ENCODE results near the gene MYBPC3. TPM values are rescaled to one million over a fixed set of nuclear protein-coding genes. Genes with fewer than 3 reads are reported as not detected.
A peak's percentile ranks its signal among the peaks of the same experiment; 100 is the strongest.

Gene MYBPC3
- total and polyA plus RNA-seq, 2 donors (not counting 3 experiments of a cell fraction or from before 2014, with no cell fraction given), result not detected

DNA sequence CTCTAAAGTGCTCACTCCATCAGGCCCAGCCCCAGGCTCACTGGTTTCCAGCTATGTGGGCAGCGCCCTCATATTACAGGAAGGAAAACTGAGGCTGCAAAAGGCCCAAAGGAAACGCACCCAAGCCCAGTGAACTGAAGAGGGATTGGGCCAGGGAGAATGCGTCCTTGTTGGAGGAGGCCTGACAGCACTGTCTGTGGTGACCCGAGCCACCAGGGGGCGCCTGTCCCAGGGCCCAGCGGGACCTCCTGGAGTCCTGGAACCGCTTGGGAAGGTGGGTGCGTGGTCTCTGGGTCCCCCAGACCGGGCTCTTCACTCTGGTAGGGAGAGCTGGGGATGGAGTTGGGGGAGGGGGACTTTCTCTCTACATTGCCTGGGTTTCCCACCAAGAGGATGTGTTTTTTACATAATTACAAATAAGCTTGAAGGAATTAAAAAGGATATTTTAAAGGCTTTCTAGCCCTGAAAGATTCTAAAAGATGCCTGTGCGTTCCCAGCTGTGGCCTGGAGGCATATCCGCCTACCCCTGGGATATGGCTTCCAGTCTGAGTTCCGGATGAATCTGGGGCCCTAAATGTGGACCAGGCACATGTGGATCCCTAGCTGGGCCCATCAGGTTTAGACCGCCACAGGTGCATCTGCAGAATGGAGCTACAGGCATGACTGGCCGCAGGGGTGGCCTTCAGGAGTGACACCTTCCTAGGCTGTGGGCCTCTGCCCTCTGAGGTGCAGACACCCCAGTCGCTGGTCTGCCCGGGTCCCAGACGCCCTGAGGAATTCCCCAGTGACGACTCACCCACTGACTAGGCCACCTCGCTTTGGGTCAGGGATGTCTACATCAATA, 21.6 kb upstream of the MYBPC3 start:
- H3K4me2 ChIP-seq (ENCODE audit: insufficient read depth, low read length), result no peak overlapping the region
- H3K4me3 ChIP-seq (replicated peaks in 1 of 3; ENCODE audit: insufficient read depth in 1 of 3, low read depth in 1 of 3, low read length in 3 of 3), result no peak overlapping the region
- dilution Hi-C loops (cut with MboI; ENCODE audit: extremely low pct_ligation_motif_present, low sequenced_read_pairs) (no loop called here), intact Hi-C loops (cut with micrococcal nuclease) (loop anchor here (1.0 kb wide), 5 partner anchors 20 to 243 kb away; partner anchors contain the start of gene SLC39A13)
- H3K27ac ChIP-seq (ENCODE audit: insufficient read depth, low read depth, low read length), result peak overlapping the region; percentile 44
- ChIA-PET CTCF (interaction anchor here (0.5 to 4.7 kb wide), 33 partner anchors 9 to 491 kb away, joined by 3 to 148 read pairs (median 4); partner anchors contain the start of genes ACP2, CELF1, PSMC3 and SLC39A13), POLR2A (no interaction called here)
- peaks cover 9% of the 10 kb centered on the region for H3K4me1 ChIP-seq (ENCODE audit: control insufficient read depth, extremely low read depth, insufficient read depth, low read length)
- TF ChIP-seq JUN (IDR thresholded peaks at IDR 0.05; ENCODE audit: borderline replicate concordance, insufficient read depth, insufficient read length, low read depth) (no peak), POLR2AphosphoS5 (IDR thresholded peaks at IDR 0.05; ENCODE audit: insufficient read depth, low read depth, low read length) (no peak), FOS (IDR thresholded peaks at IDR 0.05; ENCODE audit: borderline replicate concordance, insufficient read depth, low read length) (peak; percentile 39)
- TF ChIP-seq, protein P1, sequence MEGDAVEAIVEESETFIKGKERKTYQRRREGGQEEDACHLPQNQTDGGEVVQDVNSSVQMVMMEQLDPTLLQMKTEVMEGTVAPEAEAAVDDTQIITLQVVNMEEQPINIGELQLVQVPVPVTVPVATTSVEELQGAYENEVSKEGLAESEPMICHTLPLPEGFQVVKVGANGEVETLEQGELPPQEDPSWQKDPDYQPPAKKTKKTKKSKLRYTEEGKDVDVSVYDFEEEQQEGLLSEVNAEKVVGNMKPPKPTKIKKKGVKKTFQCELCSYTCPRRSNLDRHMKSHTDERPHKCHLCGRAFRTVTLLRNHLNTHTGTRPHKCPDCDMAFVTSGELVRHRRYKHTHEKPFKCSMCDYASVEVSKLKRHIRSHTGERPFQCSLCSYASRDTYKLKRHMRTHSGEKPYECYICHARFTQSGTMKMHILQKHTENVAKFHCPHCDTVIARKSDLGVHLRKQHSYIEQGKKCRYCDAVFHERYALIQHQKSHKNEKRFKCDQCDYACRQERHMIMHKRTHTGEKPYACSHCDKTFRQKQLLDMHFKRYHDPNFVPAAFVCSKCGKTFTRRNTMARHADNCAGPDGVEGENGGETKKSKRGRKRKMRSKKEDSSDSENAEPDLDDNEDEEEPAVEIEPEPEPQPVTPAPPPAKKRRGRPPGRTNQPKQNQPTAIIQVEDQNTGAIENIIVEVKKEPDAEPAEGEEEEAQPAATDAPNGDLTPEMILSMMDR (IDR thresholded peaks at IDR 0.05; ENCODE audit: extremely low read depth in 1 of 2, insufficient read depth in 1 of 2, low read depth in 1 of 2, low read length in 2 of 2), result peak; percentile 90 to 99
- H2AFZ ChIP-seq (ENCODE audit: low read depth, low read length), result peak overlapping the region; percentile 80
- no TSS peak for BruUV-seq (replicated peaks)
- FAIRE-seq (peak; percentile 83), DNase-seq (ENCODE audit: low read depth, low spot score) (peak; percentile 76)
- no peaks in the 10 kb centered on the region for H3K36me3 ChIP-seq (ENCODE audit: control insufficient read depth in 2 of 2, extremely low read depth in 1 of 2, insufficient read depth in 2 of 2, low read length in 2 of 2)
- no peaks in the 10 kb centered on the region for H3K9me3 ChIP-seq (replicated peaks; ENCODE audit: control insufficient read depth, insufficient read depth, low read length)
- no peaks in the 10 kb centered on the region for H3K79me2 ChIP-seq (ENCODE audit: control insufficient read depth, insufficient read depth, low read length)
- no peak overlapping the region for H3K9ac ChIP-seq (replicated peaks; ENCODE audit: extremely low read depth, insufficient read depth, low read length)
- H4K20me1 ChIP-seq (replicated peaks; ENCODE audit: control insufficient read depth, extremely low read depth, insufficient read depth, low read length), result no peaks in the 10 kb centered on the region
- H3K9me1 ChIP-seq (replicated peaks; ENCODE audit: control insufficient read depth, extremely low read depth, insufficient read depth, low read length), result no peaks in the 10 kb centered on the region
- H3K27me3 ChIP-seq (ENCODE audit: control insufficient read depth in 2 of 2, insufficient read depth in 2 of 2, low read length in 2 of 2), result peaks cover 1% of the 10 kb centered on the region in 2 experiments

Data from endothelial cell of umbilical vein (primary cell).